Glutamatergic neuron (in vitro differentiated cells): Measurements from ENCODE around the gene GABRG3. TPM values are rescaled to one million over a fixed set of nuclear protein-coding genes. Genes with fewer than 3 reads are reported as not detected.

Source experiments
- DNase-seq: peaks from one replicate; pipeline ENCODE4 v3.0.0; 2022
- H3K27ac Mint-ChIP-seq: one replicate; pipeline ENCODE4 v1.8.0; 2020; ENCODE audit warnings: mild to moderate bottlenecking, mixed read lengths, inconsistent platforms; ENCODE audit not compliant: unreplicated experiment
- H3K27me3 Mint-ChIP-seq: one replicate; pipeline ENCODE4 v1.8.0; 2020; ENCODE audit warnings: mild to moderate bottlenecking, moderate library complexity, mixed read lengths, inconsistent platforms; ENCODE audit not compliant: unreplicated experiment
- H3K36me3 Mint-ChIP-seq: one replicate; pipeline ENCODE4 v1.8.0; 2020; ENCODE audit warnings: mild to moderate bottlenecking, mixed read lengths, inconsistent platforms; ENCODE audit not compliant: unreplicated experiment
- H3K4me1 Mint-ChIP-seq: one replicate; pipeline ENCODE4 v1.8.0; 2020; ENCODE audit warnings: mild to moderate bottlenecking, low read depth, mixed read lengths, inconsistent platforms; ENCODE audit not compliant: unreplicated experiment
- H3K4me3 Mint-ChIP-seq: one replicate; pipeline ENCODE4 v1.8.0; 2020; ENCODE audit warnings: mild to moderate bottlenecking, mixed read lengths, inconsistent platforms; ENCODE audit not compliant: unreplicated experiment
- H3K9me3 Mint-ChIP-seq: one replicate; pipeline ENCODE4 v1.8.0; 2020; ENCODE audit warnings: mild to moderate bottlenecking, moderate library complexity, mixed read lengths, inconsistent platforms; ENCODE audit not compliant: unreplicated experiment
- CTCF ChIP-seq: fragments of 200-600 bp; sonication (generic); IDR thresholded peaks from one replicate; pipeline ENCODE4 v1.5.0; 2021; ENCODE audit not compliant: partially characterized antibody, unreplicated experiment
- total RNA-seq: library from RNA; stranded (reverse); fragmentation: NEBNext Ultra II Directional; extraction: Animal tissue kit (Norgen Biotek cat#: 25700); gene quantifications from one replicate; pipeline ENCODE4 v1.2.1, GENCODE V29; 2021; ENCODE audit not compliant: unreplicated experiment

The GABRG3 gene
- total RNA-seq, 1 donor from 2014 or later: 1.3 TPM

- H3K4me3 Mint-ChIP-seq: no peak overlapping the region
- no peak for DNase-seq
Measured at GRCh38 chr15:27036210-27036609, 65.2 kb downstream of the GABRG3 start.

GRCh38 chr15:27037501-27037900 lies 66.5 kb downstream of the GABRG3 start:
- Mint-ChIP-seq H3K27me3 (peaks cover 5% of the 10 kb centered on the region), H3K9me3 (peaks cover 2% of the 10 kb centered on the region), H3K4me3 (no peak overlapping the region), H3K4me1 (no peaks in the 10 kb centered on the region), H3K36me3 (peaks cover 6% of the 10 kb centered on the region), H3K27ac (no peak overlapping the region)
- TF ChIP-seq CTCF: no peak
- no peak for DNase-seq

More at GRCh38 chr15:27036210-27036609, 65.2 kb downstream of the GABRG3 start:
- Mint-ChIP-seq H3K4me1 (no peaks in the 10 kb centered on the region), H3K27ac (no peak overlapping the region), H3K36me3 (peaks cover 6% of the 10 kb centered on the region), H3K9me3 (no peaks in the 10 kb centered on the region), H3K27me3 (peaks cover 3% of the 10 kb centered on the region)
- TF ChIP-seq CTCF: no peak

GRCh38 chr15:27039152-27039551 lies 68.2 kb downstream of the GABRG3 start:
- Mint-ChIP-seq H3K36me3 (peaks cover 6% of the 10 kb centered on the region), H3K9me3 (peaks cover 2% of the 10 kb centered on the region), H3K4me1 (no peaks in the 10 kb centered on the region), H3K27ac (no peak overlapping the region), H3K4me3 (no peak overlapping the region), H3K27me3 (peaks cover 11% of the 10 kb centered on the region)
- no peak for TF ChIP-seq CTCF
- no peak for DNase-seq

- Mint-ChIP-seq H3K9me3 (peaks cover 3% of the 10 kb centered on the region), H3K27me3 (peaks cover 13% of the 10 kb centered on the region), H3K27ac (no peak overlapping the region), H3K36me3 (no peaks in the 10 kb centered on the region), H3K4me3 (no peak overlapping the region), H3K4me1 (peaks cover 9% of the 10 kb centered on the region)
- no peak for TF ChIP-seq CTCF
- no peak for DNase-seq
Measured at GRCh38 chr15:27042230-27042629, 71.2 kb downstream of the GABRG3 start.

DNA sequence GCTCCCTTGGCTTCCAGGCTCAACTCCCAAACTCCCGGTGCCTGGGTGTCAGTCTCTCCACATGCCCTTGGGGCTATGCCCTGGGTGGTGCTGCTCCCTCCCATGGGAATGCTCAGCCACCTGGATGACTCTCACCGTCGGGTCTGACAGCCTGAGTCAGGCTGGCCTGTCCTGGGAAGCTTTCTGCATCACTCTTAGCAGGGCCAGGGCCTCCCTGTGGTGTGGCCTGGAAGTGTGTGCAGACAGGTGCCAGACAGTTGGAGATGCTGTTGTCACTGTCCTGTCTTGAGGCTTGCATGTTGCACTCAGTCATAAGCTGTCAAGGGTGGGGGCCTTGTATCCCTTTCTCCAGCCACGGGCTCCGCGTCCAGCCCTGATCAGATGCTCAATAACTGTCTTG lies 71.7 kb downstream of the GABRG3 start:
- Mint-ChIP-seq H3K27ac (no peak overlapping the region), H3K4me3 (no peak overlapping the region), H3K27me3 (peaks cover 13% of the 10 kb centered on the region), H3K4me1 (peaks cover 13% of the 10 kb centered on the region), H3K36me3 (no peaks in the 10 kb centered on the region), H3K9me3 (peaks cover 6% of the 10 kb centered on the region)
- TF ChIP-seq CTCF: no peak
- no peak for DNase-seq
